Measurements from ENCODE around the gene TMPRSS11D.

DNA sequence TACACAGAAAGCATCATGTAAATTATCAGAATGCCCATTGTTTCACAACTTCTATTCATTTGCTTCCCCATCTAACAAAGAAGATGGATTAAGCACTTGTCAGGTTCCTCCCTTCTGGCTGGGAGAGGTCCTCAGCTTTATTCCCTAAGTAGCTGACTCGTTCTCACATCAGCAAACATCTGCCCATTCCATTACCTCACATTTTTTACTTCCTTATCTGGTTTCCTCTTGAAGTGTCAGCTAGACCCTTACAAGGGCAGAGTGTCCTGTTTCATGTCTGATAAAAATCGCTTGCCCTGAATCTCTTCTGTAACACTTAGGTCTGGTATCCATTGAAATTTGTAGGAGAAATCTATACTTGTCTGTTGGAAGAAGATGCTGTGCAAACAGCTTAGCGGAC, 44.7 kb upstream of the TMPRSS11D start:
- TF ChIP-seq EZH2 (IDR thresholded peaks at IDR 0.05; ENCODE audit: insufficient read depth, poor library complexity, severe bottlenecking), result no peak
- no peak for TF ChIP-seq EZH2phosphoT487 (IDR thresholded peaks at IDR 0.05; ENCODE audit: insufficient read depth, low read depth)
